Activated naive CD8-positive, alpha-beta T cell treated with anti-CD3 and anti-CD28 coated beads, Interleukin-2, amount 50 U/mL, for 16 hours (primary cell): Measurements from ENCODE around the gene ZNF750.
A peak's percentile ranks its signal among the peaks of the same experiment; 100 is the strongest.

Source experiments
- DNase-seq: peaks from one replicate; pipeline ENCODE4 v3.0.0-alpha.2; 2020; ENCODE audit warnings: low read depth, low spot score

ZNF750 gene

DNA sequence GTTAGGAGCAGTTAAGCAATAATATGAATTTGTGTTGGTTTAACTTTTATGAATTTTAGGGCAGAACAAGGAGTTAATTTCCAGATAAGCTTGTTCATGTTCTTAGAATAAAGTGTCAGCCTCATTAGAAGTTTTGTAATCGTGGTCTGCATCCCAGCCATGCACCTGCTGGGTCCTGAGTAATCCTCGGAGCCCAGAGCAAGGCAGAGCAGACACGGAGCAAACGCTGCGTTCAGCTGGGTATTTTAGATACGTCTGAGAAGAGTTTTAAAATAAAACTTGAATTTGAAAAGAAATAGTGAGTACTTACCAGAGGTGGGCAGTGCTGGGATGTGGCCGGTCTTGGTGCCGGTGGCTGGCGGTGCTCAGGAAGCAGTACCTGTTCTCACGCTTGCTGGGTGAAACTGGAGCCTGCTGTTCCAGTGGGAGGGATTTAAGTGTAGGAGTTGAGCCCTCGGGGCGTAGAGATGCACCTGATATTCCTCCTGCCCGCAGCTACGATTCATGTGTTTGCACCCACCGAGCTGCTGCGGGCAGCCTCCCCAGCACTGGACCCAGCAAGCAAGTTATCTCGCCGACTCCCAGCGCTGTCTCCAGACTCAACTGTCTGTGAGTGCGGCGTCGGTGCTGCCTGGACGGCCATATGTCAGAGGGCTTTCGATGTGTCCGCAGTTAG is at the start of gene ZNF750:
TSS of gene ZNF750 (minus strand) at position 406 of the 676 bp plus-strand sequence. CDS start 7,568 bp downstream, outside the sequence.
- DNase-seq, result no peak

DNA sequence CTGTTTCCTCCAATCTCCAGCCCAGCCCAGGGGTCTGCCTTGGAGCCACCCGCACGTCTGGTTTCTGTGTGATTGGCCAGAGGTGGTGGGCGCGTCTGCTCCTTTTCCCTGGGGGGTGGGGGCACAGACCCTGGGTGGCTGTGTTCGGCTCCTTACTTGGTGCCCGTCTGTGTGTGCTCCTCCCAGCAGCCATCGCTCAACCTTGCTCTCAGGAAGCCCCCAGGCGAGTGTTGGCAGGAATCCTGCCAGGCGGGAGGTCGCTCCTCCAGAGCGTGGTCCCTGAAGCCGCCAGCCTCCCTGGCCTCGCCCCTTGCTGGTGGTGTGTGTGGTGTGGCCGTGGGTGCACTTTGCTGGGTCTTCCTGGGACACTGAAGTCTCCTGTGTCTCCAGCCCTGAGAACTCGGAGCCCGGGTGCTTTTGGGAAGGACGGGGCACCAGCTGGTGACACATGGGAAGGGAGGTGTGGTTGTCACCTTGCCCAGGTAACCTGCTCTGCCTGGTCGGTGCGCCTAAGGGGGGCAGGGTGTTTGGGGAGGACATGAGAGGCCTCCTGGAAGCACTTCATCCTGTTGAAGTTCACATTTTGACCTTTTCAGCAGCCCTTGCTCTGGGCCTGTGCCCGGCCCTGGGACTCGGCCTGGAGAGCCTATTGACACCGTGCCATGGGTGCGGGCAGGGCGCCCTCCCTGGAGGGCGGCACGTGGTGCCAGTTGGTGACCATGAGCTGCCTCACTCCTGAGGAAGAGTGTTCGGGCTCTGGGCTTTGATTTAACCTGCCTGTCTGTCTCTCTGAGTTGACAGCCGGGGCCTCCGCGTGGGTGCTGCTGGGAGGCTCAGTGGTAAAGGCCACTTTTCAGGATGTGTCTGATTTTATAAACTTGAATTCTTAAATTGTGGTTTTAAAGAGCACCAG is 49.0 kb upstream of the ZNF750 start:
- DNase-seq, result no peak

DNA sequence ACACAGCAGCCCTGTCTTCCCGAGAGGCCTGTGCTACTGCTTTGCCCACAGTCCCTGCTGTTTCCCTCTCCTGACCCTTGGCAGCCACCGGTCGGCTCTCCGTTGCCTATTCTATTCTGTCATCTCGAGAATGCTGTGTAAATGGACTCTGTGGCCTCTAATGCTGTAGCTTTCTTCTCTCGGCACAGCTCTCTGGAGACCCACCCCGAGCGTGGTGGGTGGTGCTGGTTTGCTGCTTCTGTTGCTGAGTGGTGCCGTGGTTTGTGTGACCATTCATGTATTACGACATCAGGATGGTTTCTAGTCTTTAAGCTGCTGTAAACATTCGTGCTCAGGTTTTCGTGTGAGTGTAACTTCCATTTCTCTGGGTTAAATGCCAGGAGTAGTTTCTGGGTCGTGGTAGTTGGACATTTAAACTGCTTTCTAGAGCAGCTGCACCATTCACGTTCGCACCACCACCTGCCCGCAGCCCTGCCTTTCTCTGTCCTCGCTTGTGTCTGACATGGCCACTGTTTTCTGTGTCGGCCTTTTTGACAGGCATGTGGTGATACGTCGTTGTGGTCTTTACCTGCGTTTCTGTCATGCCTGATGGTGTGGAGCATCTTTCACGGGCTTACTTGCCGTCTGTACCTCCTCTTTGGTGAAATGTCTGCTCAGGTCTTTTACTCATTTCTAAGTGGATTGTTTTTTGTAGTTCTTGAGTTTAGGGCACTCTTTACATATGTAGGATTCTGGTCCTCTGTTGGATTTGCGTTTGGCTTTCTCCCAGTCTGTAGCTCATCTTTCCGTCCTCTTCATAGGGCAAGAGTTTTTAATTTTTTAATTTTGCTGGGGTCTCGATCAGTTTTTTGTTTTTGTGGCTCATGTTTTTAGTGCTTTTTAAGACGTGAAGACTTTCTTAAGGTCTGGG is 47.7 kb upstream of the ZNF750 start:
- DNase-seq, result no peak

DNA sequence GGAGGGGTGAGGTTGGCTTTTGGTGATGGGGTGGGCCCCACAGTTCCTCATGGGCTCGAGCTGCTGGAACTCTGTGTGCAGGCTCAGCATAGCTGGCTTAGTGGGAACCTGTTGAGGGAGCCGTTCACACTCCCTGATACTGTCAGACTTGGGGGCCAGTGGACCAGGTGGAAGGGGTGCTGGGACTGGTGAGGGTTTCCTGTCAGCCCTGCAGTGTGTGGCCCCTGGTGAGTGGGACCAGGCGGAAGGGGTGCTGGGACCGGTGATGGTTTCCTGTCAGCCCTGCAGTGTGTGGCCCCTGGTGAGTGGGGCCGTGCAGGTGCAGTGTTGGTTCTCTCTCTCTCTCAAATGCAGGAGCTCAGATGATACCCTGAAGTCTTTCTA is 45.1 kb upstream of the ZNF750 start:
- DNase-seq, result no peak

DNA sequence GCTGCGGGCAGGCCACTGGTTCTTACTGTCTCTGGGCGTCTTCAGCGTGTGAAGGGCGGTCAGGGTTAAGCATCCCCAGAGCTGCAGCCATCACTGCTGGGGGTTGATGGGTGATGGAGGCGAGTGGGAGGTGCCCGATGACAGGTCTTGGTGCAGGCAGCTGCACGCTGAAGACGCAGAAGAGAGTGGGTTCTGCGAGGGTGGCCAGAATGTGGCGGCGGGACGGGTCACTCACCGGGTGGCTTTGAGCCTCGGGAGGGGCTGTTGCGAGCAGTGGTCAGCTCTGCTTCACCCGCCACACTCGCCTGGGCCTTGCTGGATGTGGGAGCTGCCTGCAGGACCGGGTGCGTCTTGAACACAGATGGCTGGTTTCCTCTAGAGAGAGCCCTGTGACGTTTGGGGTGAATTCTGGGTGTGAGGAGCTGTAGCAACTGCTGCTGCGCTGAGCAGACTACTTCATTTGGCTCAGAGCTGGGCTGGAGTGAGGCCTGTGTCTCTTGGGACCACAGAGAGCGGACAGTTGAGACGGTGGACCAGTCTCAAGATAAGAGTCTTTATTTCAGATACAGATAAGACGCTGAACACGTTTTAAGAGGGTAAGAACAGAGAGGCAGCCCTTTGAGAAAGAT is 44.6 kb upstream of the ZNF750 start:
- DNase-seq, result no peak

DNA sequence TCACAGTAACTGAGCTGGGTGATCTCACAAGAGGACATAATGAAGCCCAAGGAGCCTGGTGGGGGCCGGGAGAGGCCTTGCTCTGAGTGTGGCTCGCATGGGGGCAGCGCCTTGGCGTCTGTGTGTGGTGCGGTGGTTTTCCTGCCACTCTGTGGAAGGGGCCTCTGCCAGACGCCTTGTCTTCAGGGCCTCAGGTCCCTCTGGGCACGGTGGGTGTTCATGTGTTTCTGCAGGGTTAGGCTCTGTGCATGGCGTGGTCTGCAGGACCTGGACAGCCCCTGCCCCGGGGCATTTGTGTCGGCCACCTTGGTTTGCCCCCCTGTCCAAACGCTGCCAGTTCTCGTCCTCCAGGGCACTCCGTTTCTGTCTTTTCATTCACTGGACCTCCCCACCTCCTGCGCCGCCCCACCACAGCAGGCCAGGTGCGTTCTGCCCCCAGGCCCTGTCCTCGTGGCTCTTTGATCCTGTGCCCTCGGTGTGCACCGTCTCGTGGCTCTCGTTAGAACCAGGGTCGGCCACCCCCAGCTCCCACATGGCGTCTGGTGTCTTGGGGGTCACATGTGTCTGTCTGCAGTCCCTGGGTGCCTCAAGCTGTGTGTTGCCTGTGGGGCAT is 43.7 kb upstream of the ZNF750 start:
- no peak for DNase-seq

DNA sequence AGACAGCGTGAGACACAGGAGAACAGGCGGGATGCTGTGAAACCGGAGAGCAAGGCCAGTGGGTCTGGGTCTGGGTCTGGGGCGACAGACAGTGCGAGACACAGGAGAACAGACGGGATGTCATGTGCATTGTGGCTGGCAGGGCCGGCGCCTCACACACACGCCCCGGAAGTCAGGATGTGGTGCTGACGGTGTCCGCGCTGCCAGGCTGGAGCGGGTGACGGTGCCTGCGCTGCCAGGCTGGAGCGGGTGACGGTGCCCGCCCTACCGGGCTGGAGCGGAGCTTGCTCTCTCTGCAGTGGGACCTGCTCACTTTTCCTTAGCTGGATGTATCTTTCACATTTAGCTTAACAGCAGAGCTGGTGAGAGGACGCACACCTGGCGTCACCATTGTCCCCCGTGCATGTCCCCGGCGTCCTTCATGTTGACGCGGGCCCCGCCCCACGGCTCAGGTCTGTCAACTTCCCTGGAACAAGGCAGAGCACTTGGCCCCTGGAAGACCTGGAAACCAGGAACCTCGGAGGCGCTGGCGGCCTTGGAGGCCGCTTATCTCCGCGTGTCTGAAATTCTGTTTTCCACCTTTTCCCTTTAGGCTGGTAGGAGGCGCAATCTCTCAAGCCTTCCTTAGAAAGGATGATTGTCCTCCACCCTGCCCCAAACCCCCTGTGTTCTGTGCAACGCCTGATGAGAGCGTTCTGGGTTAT is 43.0 kb upstream of the ZNF750 start:
- peak; percentile 32 for DNase-seq

DNA sequence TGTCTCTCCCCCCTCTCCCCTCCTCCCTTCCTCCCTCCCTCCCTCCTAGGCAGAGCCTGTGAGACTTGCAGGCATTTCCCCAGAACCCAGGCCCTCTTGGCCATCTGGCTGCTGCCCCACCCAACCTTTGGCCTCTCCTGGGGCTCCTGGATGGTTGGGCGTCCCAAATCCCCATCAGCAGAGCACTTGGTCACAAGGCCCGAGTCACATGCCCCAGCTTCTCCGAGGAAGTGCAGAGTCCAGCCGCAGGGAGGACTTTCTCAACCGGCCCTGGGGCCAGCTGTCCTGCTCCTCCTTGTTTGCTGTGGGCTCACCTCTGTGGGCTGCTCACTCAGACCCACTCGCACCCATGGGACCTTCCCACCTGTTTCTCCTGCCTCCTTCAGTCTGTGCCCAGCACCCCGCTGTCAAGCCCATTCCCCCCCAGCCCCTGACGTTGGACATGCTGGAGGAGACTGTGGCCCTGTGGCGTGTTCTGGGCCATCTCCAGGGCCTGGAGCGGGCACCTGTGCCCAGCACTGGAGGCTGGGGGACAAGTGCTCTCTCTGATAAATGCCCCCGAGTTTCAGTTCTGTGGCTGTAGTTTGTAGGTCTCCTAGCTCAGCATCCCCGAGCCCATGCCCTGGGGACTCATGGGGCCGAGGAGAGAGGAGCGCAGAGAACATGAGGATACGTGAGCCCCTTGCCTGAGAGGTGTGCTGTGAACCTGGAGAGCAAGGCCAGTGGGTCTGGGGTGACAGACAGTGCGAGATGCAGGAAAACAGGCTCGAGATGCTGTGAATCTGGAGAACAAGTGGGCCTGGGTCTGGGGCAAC is 42.3 kb upstream of the ZNF750 start:
- DNase-seq, result no peak

DNA sequence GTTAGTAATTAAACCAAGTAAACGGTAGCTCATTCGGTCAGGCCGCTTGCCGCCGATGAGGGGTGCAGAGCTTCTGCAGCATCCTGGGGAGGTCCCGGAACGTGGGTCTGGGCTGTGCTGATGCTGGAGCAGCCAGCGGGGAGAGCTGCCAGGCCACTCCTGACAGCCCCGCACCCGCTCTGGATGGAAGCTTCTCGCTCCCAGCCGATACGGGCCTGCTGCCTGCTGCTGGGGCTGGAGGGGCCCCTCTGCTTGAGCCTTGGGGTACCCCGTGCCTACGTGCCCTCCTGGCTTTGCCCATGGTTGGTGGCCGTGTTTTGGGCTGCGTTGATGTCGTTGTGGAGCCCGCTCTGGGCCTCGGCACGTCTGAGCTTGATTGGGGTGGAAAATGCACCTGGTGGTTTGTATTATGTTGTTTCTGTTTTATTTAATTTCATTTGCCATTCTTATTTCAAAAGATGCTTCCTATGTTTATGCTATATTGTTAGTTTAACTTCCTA is 41.6 kb upstream of the ZNF750 start:
- no peak for DNase-seq

DNA sequence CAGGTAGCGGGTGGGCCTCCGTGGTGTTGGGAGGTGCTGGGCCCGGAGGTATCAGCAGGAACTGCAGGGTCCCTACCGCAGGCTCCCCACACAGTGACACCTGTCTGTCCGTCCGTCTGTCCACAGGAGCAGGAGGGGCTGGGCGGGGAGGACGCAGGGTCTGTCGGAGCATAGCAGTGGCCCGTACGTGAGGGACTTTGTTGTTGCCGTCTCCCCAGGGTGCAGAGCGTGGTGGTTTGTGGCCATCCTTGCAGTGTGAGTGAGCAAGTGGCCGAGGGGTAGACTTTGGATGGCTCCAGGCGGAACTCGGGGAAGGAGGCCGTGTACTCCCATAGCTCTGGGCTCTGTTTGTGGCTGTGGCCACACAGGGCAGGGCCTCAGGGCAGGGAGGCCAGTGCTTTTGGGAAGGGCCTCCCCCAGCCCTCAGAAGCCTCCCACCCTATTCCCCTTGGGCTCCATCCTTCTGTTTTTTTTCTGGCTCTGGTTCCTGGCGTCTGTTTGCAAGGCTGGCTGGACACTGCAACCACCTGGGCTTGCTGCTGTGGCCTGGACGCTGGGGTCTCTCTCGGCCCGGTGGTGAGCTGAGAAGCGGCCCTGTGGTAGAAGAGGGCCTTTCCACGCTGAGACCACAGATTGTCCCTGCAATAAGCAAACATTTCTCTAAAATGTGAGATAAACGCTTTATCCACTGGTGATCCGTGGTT is 41.0 kb upstream of the ZNF750 start:
- no peak for DNase-seq

DNA sequence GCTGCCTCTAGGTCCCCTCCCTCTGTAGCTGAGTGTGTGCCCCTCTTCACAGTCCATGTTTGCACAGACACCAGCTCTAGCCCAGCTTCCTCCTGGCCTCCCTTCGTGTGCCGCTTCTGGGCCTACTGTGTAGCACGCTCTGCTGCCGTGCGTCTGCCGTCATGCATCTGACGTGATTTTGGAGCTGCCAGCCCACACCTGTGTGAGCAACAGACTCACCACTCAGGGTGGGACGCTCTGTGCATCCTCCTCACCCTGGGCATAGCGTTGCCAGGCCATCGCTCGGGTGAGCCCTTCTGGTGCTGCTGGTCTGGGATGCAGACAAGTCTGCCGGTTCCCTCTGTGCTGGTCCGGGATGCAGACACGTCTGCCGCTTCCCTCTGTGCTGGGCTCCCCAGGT is 39.4 kb upstream of the ZNF750 start:
- no peak for DNase-seq

DNA sequence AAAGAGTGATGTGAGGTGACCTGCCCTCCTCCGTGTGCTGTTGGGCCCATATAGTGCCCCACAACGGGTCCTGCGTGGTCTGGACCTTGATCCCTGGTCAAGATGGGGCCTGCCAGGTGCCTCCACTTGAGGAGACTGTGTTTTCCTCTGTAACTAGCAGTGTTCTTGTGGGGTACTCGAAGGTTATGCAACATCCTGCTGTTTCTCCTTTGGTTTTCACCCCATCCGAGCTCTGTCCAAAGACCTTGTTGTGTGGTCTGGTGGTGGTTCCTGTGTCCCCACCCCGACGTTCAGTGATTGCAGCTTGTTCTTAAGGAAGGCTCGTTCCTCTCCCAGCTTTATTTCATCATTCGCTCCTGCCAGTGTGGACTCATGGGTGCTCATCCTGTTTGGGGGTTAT is 38.7 kb upstream of the ZNF750 start:
- no peak for DNase-seq

DNA sequence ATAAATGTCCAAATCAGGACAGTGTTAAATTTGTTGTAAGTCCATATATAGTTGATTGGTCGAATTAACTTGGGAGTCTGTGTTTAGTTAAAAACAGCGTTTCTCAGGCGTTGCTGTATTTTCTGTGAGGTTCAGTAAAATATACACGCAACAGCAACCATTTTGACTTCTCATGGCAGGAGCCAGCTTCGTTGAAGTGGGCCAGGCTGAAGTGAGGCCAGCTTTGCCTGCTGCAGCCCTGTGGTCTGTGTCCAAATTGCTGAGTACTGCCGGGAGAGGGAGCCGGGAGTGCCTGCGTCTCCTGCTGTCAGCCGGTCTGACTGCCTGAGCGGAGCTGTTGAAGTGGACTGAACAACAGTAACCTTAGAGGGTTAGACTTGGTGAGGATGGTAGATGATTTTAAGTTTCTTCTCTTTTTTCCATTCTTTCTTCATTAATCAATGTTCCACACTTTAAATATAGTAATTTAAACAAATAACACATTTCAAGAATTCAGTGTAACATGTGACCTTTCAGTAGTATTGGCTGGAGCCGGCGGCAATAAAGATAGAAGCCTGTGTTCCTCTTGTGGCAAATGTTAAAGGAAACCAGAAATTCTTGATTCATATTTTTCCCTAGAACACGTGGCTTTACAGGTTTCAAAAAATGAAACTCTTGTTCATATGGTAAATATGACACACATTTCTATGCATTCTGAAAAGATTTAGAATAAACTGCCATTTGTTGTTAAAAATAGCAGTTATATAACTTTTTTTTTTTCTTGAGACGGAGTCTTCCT is 37.0 kb upstream of the ZNF750 start:
- DNase-seq, result no peak

DNA sequence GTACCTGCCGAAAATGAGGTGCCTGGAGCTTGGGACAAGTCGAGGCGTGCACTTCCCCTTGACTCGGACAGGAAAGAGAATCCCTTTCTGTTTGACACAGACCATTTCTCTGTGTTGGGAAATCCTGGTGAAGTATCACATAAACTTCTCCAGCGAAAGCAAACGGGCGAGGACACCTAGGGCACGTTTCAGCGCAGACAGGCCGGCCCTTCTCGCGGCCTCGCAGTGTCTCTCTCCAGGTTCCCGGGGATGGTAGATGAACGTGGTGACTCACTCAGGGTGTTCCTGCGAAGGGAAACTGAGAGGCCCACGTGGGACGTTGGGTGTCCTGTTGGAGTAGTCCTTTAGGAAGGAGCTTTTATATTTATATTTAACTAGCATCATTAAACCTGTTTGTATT is 36.3 kb upstream of the ZNF750 start:
- no peak for DNase-seq

DNA sequence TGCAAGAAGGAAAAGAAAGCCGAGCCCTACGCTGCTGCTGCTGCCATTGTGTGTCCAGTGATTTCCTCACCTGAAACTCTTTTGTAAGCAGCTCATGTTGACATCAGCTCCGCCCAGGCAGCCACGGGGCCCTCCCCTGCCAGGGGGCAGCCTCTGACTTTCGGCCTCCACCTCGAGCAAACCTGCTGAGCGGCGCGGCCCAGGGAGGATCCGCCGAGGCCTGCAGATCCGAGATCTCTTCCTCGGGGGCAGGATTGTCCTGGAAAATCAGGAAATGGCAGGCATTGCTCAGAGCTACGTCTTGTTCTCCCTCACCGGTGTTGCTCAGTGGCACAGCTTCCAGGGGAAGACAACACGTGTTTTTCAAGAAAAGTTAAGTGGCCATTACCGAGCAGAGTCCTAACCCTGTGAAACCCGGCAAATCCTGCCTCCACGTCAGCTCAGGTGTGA is 35.6 kb upstream of the ZNF750 start:
- DNase-seq, result no peak

DNA sequence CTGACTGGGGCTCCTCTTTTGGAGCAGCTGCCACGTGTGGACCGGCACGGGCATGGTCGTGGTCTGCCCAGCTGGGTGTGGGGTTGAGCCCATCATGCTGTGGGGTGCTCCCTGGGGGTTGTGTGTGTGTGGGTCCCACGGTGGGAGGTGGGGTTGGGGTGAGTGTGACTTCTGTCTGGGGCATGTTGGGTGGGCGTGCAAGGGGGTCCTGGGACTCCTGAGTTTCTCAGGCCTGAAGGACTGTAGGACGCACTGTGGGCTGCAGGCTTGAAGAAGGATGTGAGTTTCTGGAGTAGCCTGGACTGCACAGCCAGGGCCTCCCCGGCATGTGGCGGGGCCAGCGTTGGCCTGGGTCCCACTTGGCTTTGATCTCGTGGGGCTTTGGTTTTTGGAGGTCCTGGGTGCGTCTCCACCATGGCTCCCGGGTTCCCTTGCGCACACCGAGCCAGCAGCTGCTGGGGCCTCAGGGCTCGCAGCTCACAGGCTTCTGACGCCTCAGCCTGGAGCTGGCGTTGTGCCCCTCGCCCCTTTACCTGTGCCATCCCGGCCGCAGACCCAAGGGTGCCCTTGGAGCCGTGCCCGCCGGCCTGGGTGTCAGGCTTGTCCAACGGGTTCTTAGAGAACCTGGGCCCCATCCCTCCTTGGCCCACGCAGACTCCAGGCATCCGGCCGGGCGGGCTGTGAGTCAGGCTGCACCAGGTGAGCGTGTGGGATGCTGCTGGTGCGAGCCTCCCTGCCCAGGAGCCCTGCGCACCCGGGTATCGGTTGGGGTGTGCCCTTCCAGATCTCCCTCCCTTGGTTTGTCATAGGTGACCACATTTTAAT is 34.4 kb upstream of the ZNF750 start:
- no peak for DNase-seq

DNA sequence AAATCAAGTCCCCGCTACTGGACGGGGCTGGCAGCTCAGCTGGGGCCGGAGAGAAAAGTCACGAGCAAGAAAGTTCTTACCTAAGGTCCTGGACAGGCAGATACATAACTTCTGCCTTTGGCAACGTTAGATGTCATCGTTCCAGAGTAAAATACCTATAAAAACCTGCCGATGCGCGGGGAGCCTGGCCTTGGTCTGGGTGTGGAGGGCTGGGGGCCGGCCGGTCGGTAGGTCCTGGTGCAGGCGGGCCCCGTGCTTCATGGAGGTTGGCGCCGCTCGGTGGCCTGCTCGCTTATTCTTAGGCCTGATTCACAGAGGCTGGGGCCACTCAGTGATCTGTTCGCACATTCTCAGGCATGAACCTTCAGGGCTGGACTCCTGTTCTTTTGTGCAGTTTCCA is 33.7 kb upstream of the ZNF750 start:
- DNase-seq, result no peak
